Type B pancreatic cell (in vitro differentiated cells): Measurements from ENCODE around the gene SFSWAP. TPM values are rescaled to one million over a fixed set of nuclear protein-coding genes. Genes with fewer than 3 reads are reported as not detected.

Experiments used
- DNase-seq: peaks from one replicate; pipeline ENCODE4 v3.0.0; 2021; ENCODE audit warnings: mixed read lengths; ENCODE audit not compliant: unreplicated experiment; ENCODE audit errors: extremely low spot score
- H3K27ac Mint-ChIP-seq: 2 replicates; pipeline ENCODE4 v1.8.0; 2021; ENCODE audit warnings: mild to moderate bottlenecking, mixed read lengths
- H3K27me3 Mint-ChIP-seq: 2 replicates; pipeline ENCODE4 v1.8.0; 2021; ENCODE audit warnings: mixed read lengths
- H3K36me3 Mint-ChIP-seq: 2 replicates; pipeline ENCODE4 v1.8.0; 2021; ENCODE audit warnings: mixed read lengths
- H3K4me1 Mint-ChIP-seq: one replicate; pipeline ENCODE4 v1.8.0; 2021; ENCODE audit warnings: mixed read lengths; ENCODE audit not compliant: unreplicated experiment
- H3K4me3 Mint-ChIP-seq: 2 replicates; pipeline ENCODE4 v1.8.0; 2021; ENCODE audit warnings: mild to moderate bottlenecking, mixed read lengths
- H3K9me3 Mint-ChIP-seq: 2 replicates; pipeline ENCODE4 v1.8.0; 2021; ENCODE audit warnings: mixed read lengths
- total RNA-seq: library from RNA; stranded (reverse); gene quantifications from 2 replicates; pipeline ENCODE4 v1.2.1, GENCODE V29; 2021; ENCODE audit warnings: low replicate concordance
- TF ChIP-seq, protein P1 (sequence below): fragments of 200-600 bp; sonication (generic); conservative IDR thresholded peaks from 2 replicates; pipeline ENCODE4 v1.5.0; 2021; ENCODE audit warnings: antibody characterized with exemption, mild to moderate bottlenecking

Gene SFSWAP
- total RNA-seq, 1 donor from 2014 or later: 59.3 TPM

DNA sequence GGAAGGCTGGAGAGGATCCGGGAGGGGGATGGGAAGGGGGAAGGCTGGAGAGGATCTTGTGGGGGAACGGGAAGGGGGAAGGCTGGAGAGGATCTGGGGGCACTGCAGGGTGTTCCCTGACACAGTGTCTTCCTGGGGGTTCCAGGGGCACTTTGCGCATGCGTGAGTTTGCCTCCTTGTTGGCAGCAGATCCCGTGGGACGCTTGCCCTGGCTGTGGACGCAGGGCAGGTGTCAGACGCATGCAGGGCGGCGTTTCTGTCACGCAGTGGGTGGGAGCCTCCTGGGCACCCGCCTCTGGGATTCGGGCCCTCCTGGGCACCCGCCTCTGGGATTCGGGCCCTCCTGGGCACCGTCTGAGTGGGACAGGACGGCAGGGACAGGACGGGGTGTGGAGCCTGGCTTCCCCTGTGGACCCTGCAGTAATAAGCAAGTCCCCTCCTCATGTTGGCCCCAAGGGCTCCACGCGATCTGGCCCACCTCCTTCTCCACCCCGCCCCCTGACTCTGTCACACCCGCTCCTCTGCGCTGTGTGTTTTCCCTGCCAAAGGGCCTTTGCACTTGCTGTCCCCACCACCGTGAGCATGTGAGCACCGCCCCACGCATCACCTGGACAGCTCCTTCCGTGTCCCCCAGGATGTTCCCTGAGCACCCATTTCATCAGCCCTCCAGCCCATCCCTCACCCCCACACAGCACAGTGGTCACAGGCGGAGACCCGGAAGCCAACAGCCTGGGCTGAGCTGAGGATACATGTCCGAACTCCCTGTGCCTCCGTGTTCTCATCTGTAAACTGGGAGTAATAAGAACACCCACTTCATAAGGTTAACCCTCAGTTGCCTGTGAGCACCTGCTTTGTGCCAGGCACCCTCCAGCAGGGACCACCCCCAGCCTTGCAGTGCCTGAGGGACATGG lies 121.7 kb downstream of the SFSWAP start:
- Mint-ChIP-seq H3K27ac (no peak overlapping the region), H3K9me3 (no peaks in the 10 kb centered on the region), H3K27me3 (peaks cover 22% of the 10 kb centered on the region), H3K36me3 (no peaks in the 10 kb centered on the region), H3K4me3 (peak overlapping the region; percentile 34), H3K4me1 (peaks cover 5% of the 10 kb centered on the region)
- TF ChIP-seq, protein P1, sequence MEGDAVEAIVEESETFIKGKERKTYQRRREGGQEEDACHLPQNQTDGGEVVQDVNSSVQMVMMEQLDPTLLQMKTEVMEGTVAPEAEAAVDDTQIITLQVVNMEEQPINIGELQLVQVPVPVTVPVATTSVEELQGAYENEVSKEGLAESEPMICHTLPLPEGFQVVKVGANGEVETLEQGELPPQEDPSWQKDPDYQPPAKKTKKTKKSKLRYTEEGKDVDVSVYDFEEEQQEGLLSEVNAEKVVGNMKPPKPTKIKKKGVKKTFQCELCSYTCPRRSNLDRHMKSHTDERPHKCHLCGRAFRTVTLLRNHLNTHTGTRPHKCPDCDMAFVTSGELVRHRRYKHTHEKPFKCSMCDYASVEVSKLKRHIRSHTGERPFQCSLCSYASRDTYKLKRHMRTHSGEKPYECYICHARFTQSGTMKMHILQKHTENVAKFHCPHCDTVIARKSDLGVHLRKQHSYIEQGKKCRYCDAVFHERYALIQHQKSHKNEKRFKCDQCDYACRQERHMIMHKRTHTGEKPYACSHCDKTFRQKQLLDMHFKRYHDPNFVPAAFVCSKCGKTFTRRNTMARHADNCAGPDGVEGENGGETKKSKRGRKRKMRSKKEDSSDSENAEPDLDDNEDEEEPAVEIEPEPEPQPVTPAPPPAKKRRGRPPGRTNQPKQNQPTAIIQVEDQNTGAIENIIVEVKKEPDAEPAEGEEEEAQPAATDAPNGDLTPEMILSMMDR: no peak
- no peak for DNase-seq

DNA sequence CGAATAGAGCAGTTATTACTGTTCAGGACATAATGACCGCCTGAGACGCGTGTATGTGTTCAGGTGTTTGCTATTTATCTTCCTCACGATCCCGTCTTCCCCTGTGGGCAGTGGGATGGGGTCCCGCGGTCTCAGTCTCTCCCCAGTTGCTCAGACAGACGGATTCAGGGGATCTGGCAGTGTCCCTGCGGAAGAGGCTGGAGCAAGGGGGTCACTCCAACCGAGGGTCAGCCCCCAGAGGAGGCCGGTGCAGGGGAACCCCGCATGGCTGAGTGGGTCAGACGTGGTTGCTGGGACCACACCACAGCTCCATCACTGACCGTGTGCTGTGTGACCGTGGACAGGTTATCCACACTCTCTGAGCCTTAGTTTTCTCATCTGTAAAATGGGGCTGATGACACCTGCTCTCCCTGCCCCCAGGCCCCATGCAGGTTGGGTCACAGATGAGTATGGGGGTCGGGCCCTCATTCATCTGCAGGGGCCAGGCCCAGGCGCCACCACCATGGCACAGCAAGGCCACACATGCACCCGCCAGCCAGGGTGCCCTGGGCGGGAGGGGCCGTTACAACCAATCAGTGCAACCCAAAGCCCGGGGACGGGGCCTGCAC lies 122.5 kb downstream of the SFSWAP start:
- Mint-ChIP-seq H3K36me3 (no peaks in the 10 kb centered on the region), H3K4me3 (no peak overlapping the region)

DNA sequence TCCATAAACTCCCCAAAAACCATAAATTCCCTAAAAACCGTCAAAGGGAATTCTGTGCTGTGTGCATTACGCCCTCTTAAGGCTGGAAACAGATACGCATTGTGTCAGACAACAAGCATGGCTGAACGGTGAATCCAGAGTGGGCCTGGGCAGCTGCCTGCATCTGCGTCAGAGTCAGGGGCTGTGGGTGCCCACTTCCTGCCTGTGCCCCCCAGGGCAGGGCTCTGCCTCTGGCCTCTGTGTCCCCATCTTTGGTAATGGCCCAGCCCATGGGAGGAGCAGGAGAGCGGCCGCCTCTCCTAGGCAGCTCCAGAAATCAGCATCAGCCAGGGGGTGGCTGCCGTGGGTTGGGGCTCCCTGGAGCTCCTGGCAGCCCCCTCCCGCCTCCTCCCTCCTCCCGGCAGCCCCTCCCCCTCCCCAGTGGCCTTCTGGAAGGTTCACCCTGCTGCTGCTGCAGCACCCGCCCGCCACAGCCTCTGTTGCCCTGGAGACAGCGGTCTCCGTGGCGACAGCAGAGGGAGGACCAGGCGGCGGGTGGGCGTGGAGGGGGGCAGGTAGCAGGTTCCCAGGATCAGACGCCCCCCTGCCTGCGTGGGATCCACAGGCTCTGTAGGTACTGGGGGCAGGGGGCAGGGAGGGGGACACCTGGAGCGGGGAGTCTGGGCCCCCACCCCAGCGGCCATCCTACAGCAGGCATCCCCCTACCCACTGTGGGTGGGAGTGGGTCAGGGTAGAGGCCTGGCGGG lies 123.2 kb downstream of the SFSWAP start:
- Mint-ChIP-seq H3K27me3 (peaks cover 20% of the 10 kb centered on the region), H3K4me3 (no peak overlapping the region), H3K36me3 (no peaks in the 10 kb centered on the region), H3K27ac (no peak overlapping the region), H3K4me1 (peaks cover 5% of the 10 kb centered on the region), H3K9me3 (no peaks in the 10 kb centered on the region)
- TF ChIP-seq, protein P1: peak; percentile 69
- no peak for DNase-seq

More for the DNA sequence above, 122.5 kb downstream of the SFSWAP start:
- no peak overlapping the region for H3K27ac Mint-ChIP-seq
- H3K4me1 Mint-ChIP-seq: peaks cover 5% of the 10 kb centered on the region
- H3K27me3 Mint-ChIP-seq: peaks cover 20% of the 10 kb centered on the region
- no peaks in the 10 kb centered on the region for H3K9me3 Mint-ChIP-seq
- no peak for DNase-seq
- TF ChIP-seq, protein P1: no peak

DNA sequence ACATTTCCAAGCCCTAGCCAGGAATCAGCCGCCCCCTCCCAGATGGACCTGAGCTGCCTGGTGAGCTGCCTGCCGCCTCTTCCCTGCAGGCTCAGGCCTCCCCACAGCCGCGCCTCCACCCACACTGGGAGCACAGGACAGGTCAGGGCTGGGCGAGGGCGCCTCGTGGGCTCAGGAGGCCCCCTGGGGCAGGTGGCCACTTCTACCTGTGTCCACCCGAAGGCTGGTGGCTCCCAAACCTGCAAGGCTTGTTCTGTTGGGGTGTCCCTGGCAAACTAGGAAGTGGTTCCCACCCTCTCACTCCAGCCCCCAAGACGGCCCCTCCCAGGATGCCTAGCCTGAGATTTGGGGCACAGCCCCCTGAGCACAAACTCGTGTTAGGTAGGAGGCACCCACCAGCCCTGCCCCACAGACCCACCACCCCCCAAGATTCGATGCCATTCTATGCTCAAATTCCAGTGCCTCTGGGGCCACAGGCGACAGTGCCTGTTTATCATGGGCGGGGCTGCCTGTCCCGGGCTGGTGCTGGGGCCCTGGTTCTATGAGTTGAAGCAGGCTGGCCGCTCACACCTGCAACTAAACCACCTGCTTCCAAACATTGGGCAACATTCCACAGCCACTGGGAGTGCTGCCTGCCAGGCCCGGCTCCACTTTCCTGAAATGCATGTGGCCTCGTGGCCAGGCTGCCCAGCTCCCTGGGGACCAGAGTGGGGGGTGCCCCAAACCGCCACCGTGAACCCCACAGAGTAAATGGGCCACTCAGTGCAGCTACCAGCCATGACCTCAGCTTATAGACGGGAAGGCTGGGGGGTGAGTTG lies 124.1 kb downstream of the SFSWAP start:
- Mint-ChIP-seq H3K9me3 (no peaks in the 10 kb centered on the region), H3K4me1 (peaks cover 5% of the 10 kb centered on the region), H3K36me3 (no peaks in the 10 kb centered on the region), H3K27ac (peak overlapping the region; percentile 53), H3K4me3 (no peak overlapping the region), H3K27me3 (peaks cover 14% of the 10 kb centered on the region)
- TF ChIP-seq, protein P1: no peak
- DNase-seq: no peak

DNA sequence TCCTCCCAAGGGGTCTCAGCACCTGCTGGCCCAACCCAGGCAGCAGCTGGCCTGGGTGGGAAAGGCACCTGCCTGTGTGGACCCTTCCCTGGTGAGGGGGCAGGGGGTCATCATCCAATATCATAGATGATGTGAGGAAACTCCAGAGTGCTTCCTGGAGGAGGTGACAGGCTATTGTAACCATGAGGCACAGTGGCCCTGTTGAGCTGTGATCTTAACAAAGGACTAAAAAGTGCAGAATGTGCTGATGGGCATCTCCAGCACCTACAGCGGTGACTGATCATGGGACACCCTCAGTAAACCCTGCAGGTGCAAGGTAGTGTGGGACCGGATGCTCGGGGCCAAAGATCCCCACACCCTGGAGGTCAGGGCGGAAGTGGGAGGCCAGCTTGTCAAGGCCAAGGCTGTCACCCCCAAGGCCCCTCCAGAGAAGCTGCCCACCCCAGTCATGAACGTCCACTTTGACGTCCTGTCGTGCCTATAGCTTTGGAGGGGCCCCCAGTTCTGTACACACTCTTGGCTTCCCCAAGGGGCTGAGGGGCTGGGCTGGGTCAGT lies 124.8 kb downstream of the SFSWAP start:
- TF ChIP-seq, protein P1: no peak
- H3K4me1 Mint-ChIP-seq: peaks cover 5% of the 10 kb centered on the region
- H3K27ac Mint-ChIP-seq: no peak overlapping the region
- no peaks in the 10 kb centered on the region for H3K9me3 Mint-ChIP-seq
- no peaks in the 10 kb centered on the region for H3K36me3 Mint-ChIP-seq
- no peak for DNase-seq
- H3K4me3 Mint-ChIP-seq: no peak overlapping the region
- peaks cover 13% of the 10 kb centered on the region for H3K27me3 Mint-ChIP-seq
